ENCODE measurements around the gene ARID1B.
"Not testable (repeated sequence)": the region's sequence is repeated elsewhere in the genome, so short reads cannot be mapped to it uniquely, and the experiment has no call there.

ARID1B gene

GRCh38 chr6:157020398-157020797 lies 243.2 kb downstream of the ARID1B start:
- DNase-seq (ENCODE audit: low read depth in 2 of 2), result no peak

GRCh38 chr6:157020881-157021343 lies 243.7 kb downstream of the ARID1B start:
- DNase-seq (ENCODE audit: low read depth in 2 of 2), result peak; percentile 32 to 54

GRCh38 chr6:157021344-157021992 lies 244.3 kb downstream of the ARID1B start:
- peak; percentile 76 to 84 for DNase-seq (ENCODE audit: low read depth in 2 of 2)

- peak; percentile 62 to 79 for DNase-seq (ENCODE audit: low read depth in 2 of 2)
Observed at GRCh38 chr6:157021993-157022740, 245.0 kb downstream of the ARID1B start.

GRCh38 chr6:157023958-157024357 lies 246.8 kb downstream of the ARID1B start:
- no peak for DNase-seq (ENCODE audit: low read depth in 2 of 2)

- DNase-seq (ENCODE audit: low read depth in 2 of 2), result no peak
Observed at GRCh38 chr6:157024745-157025144, 247.6 kb downstream of the ARID1B start.

GRCh38 chr6:157025437-157025836 lies 248.3 kb downstream of the ARID1B start:
- DNase-seq (ENCODE audit: low read depth in 2 of 2), result no peak

GRCh38 chr6:157029980-157030690 lies 253.0 kb downstream of the ARID1B start:
- no peak for DNase-seq (ENCODE audit: low read depth in 2 of 2)

GRCh38 chr6:157030755-157031154 lies 253.6 kb downstream of the ARID1B start:
- DNase-seq (ENCODE audit: low read depth in 2 of 2), result no peak

GRCh38 chr6:157032923-157033322 lies 255.7 kb downstream of the ARID1B start:
- no peak for DNase-seq (ENCODE audit: low read depth in 2 of 2)

- no peak for DNase-seq (ENCODE audit: low read depth in 2 of 2)
Observed at GRCh38 chr6:157033428-157034140, 256.4 kb downstream of the ARID1B start.

- no peak for DNase-seq (ENCODE audit: low read depth in 2 of 2)
Observed at GRCh38 chr6:157034436-157035230, 257.5 kb downstream of the ARID1B start.

- DNase-seq (ENCODE audit: low read depth in 2 of 2), result no peak
Observed at GRCh38 chr6:157035546-157035945, 258.4 kb downstream of the ARID1B start.

- no peak for DNase-seq (ENCODE audit: low read depth in 2 of 2)
Observed at GRCh38 chr6:157036245-157036711, 259.1 kb downstream of the ARID1B start.

- no peak for DNase-seq (ENCODE audit: low read depth in 2 of 2)
Observed at GRCh38 chr6:157037165-157037564, 260.0 kb downstream of the ARID1B start.

GRCh38 chr6:157038610-157039009 lies 261.4 kb downstream of the ARID1B start:
- DNase-seq (ENCODE audit: low read depth in 2 of 2), result no peak

- DNase-seq (ENCODE audit: low read depth in 2 of 2), result not testable (repeated sequence)
Observed at GRCh38 chr6:157039639-157040038, 262.5 kb downstream of the ARID1B start.

- DNase-seq (ENCODE audit: low read depth in 2 of 2), result no peak
Observed at GRCh38 chr6:157040191-157040590, 263.0 kb downstream of the ARID1B start.

- DNase-seq (ENCODE audit: low read depth in 2 of 2), result no peak
Observed at GRCh38 chr6:157045831-157046454, 268.8 kb downstream of the ARID1B start.

GRCh38 chr6:157046776-157047175 lies 269.6 kb downstream of the ARID1B start:
- DNase-seq (ENCODE audit: low read depth in 2 of 2), result no peak
